ENCODE results near the gene GPC6. TPM values are rescaled to one million over a fixed set of nuclear protein-coding genes. Genes with fewer than 3 reads are reported as not detected.

Gene GPC6
- polyA plus RNA-seq, 2 of the 4 experiments (the other 2 are of a cell fraction), result 8.0 to 14.4 TPM

DNA sequence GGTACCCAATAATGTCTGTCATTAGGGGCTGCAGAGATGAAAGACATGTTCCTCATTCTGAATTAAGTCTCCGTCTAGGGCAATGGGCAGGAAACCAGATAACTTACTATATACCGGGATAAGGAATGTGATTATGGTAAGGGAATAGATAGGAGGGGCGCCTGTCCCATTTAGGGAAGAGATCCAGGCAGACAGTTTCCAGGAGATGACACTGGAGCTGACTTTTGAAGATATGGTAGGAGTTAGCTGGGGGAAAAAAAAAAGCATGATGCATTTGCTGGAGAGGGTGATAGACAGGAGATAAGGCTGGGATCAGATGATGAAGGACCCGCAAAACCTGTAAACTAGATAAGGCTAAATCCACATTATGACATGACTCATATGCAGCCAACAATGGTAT lies 912.2 kb downstream of the GPC6 start:
- H3K9me3 ChIP-seq, result no peaks in the 10 kb centered on the region
- no peak overlapping the region for H3K4me3 ChIP-seq
- ChIA-PET POLR2A (no interaction called here), CTCF (no interaction called here)
- TF ChIP-seq, protein P1, sequence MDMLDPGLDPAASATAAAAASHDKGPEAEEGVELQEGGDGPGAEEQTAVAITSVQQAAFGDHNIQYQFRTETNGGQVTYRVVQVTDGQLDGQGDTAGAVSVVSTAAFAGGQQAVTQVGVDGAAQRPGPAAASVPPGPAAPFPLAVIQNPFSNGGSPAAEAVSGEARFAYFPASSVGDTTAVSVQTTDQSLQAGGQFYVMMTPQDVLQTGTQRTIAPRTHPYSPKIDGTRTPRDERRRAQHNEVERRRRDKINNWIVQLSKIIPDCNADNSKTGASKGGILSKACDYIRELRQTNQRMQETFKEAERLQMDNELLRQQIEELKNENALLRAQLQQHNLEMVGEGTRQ (IDR thresholded peaks at IDR 0.05), result no peak
- TF ChIP-seq MAFK (IDR thresholded peaks at IDR 0.05; ENCODE audit: partially characterized antibody), result no peak
- no peak for TF ChIP-seq MAX (IDR thresholded peaks at IDR 0.05)
- TF ChIP-seq, protein P2, sequence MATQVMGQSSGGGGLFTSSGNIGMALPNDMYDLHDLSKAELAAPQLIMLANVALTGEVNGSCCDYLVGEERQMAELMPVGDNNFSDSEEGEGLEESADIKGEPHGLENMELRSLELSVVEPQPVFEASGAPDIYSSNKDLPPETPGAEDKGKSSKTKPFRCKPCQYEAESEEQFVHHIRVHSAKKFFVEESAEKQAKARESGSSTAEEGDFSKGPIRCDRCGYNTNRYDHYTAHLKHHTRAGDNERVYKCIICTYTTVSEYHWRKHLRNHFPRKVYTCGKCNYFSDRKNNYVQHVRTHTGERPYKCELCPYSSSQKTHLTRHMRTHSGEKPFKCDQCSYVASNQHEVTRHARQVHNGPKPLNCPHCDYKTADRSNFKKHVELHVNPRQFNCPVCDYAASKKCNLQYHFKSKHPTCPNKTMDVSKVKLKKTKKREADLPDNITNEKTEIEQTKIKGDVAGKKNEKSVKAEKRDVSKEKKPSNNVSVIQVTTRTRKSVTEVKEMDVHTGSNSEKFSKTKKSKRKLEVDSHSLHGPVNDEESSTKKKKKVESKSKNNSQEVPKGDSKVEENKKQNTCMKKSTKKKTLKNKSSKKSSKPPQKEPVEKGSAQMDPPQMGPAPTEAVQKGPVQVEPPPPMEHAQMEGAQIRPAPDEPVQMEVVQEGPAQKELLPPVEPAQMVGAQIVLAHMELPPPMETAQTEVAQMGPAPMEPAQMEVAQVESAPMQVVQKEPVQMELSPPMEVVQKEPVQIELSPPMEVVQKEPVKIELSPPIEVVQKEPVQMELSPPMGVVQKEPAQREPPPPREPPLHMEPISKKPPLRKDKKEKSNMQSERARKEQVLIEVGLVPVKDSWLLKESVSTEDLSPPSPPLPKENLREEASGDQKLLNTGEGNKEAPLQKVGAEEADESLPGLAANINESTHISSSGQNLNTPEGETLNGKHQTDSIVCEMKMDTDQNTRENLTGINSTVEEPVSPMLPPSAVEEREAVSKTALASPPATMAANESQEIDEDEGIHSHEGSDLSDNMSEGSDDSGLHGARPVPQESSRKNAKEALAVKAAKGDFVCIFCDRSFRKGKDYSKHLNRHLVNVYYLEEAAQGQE (IDR thresholded peaks at IDR 0.05), result no peak
- TF ChIP-seq HEYL (CRISPR knock-in tag; IDR thresholded peaks at IDR 0.05), result no peak
- TF ChIP-seq HOXB13 (CRISPR knock-in tag; IDR thresholded peaks at IDR 0.05; ENCODE audit: low read depth), result no peak
- no peak for TF ChIP-seq EHMT2 (IDR thresholded peaks at IDR 0.05; ENCODE audit: low read depth)
- no peak for TF ChIP-seq RAD21 (conservative IDR thresholded peaks at IDR 0.05 in 1 of 2, IDR thresholded peaks at IDR 0.05 in 1 of 2)
- no peak for TF ChIP-seq SMC3 (IDR thresholded peaks at IDR 0.05)
- TF ChIP-seq CTCF (IDR thresholded peaks at IDR 0.05), result no peak
- TF ChIP-seq KDM5A (IDR thresholded peaks at IDR 0.05), result no peak
- TF ChIP-seq POLR2A (IDR thresholded peaks at IDR 0.05; ENCODE audit: low read length), result no peak
- TF ChIP-seq, protein P3, sequence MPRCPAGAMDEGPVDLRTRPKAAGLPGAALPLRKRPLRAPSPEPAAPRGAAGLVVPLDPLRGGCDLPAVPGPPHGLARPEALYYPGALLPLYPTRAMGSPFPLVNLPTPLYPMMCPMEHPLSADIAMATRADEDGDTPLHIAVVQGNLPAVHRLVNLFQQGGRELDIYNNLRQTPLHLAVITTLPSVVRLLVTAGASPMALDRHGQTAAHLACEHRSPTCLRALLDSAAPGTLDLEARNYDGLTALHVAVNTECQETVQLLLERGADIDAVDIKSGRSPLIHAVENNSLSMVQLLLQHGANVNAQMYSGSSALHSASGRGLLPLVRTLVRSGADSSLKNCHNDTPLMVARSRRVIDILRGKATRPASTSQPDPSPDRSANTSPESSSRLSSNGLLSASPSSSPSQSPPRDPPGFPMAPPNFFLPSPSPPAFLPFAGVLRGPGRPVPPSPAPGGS (IDR thresholded peaks at IDR 0.05), result no peak
- TF ChIP-seq ESRRA (IDR thresholded peaks at IDR 0.05; ENCODE audit: borderline replicate concordance, low read length), result no peak
- TF ChIP-seq JUN (IDR thresholded peaks at IDR 0.05), result no peak
- TF ChIP-seq NFE2L2 (conservative IDR thresholded peaks at IDR 0.05; ENCODE audit: low read length), result no peak
- TF ChIP-seq, protein P4, sequence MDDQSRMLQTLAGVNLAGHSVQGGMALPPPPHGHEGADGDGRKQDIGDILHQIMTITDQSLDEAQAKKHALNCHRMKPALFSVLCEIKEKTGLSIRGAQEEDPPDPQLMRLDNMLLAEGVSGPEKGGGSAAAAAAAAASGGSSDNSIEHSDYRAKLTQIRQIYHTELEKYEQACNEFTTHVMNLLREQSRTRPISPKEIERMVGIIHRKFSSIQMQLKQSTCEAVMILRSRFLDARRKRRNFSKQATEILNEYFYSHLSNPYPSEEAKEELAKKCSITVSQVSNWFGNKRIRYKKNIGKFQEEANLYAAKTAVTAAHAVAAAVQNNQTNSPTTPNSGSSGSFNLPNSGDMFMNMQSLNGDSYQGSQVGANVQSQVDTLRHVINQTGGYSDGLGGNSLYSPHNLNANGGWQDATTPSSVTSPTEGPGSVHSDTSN (IDR thresholded peaks at IDR 0.05), result no peak
- 58% methylated on average over 4 of the region's 4 CpGs for WGBS (ENCODE audit: missing lambda C conversion rate)
- DNase-seq (ENCODE audit: low read depth in 1 of 2, low spot score in 1 of 2) (no peak), FAIRE-seq (no peak), ATAC-seq (no peak)
- H3K4me1 ChIP-seq, result no peaks in the 10 kb centered on the region
- no peak overlapping the region for H3K4me2 ChIP-seq
- no peak overlapping the region for H3K27ac ChIP-seq

GRCh38 chr13:94139393-94139995 lies 912.9 kb downstream of the GPC6 start:
- POLR2A ChIA-PET, result no interaction called here
- ATAC-seq, result no peak
- TF ChIP-seq, protein P1 (IDR thresholded peaks at IDR 0.05), result no peak
- TF ChIP-seq ZSCAN20 (CRISPR knock-in tag; IDR thresholded peaks at IDR 0.05) (no peak), ATOH8 (CRISPR knock-in tag; IDR thresholded peaks at IDR 0.05; ENCODE audit: low read depth) (no peak), NFE2L2 (conservative IDR thresholded peaks at IDR 0.05; ENCODE audit: low read length) (no peak), MYC (IDR thresholded peaks at IDR 0.05; ENCODE audit: borderline replicate concordance, low read length) (no peak), HDAC2 (IDR thresholded peaks at IDR 0.05) (no peak), RCOR1 (IDR thresholded peaks at IDR 0.05; ENCODE audit: low read depth, low read length) (no peak), ZNF302 (CRISPR knock-in tag; IDR thresholded peaks at IDR 0.05) (no peak), RAD21 (conservative IDR thresholded peaks at IDR 0.05 in 1 of 2, IDR thresholded peaks at IDR 0.05 in 1 of 2) (no peak), MAFK (IDR thresholded peaks at IDR 0.05; ENCODE audit: partially characterized antibody) (no peak), HEYL (CRISPR knock-in tag; IDR thresholded peaks at IDR 0.05) (no peak)
- TF ChIP-seq, protein P5, sequence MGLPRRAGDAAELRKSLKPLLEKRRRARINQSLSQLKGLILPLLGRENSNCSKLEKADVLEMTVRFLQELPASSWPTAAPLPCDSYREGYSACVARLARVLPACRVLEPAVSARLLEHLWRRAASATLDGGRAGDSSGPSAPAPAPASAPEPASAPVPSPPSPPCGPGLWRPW (IDR thresholded peaks at IDR 0.05), result no peak

More at GRCh38 chr13:94139393-94139995, 912.9 kb downstream of the GPC6 start:
- Histone ChIP-seq H3K9me3 (no peaks in the 10 kb centered on the region), H3K4me1 (no peaks in the 10 kb centered on the region), H3K4me3 (no peak overlapping the region), H3K27ac (no peak overlapping the region), H3K4me2 (no peak overlapping the region)
- no peak for FAIRE-seq
- CTCF ChIA-PET, result no interaction called here
- WGBS (ENCODE audit: missing lambda C conversion rate), result 67% methylated on average over 1 of the region's 1 CpG
- no peak for DNase-seq (ENCODE audit: low read depth in 1 of 2, low spot score in 1 of 2)

Data from A549 (cell line).